Fibroblast of pulmonary artery (primary cell): ENCODE data around the gene SREBF2.

Source experiments
- DNase-seq: peaks from one replicate; pipeline ENCODE4 v3.0.0-alpha.2; 2010; ENCODE audit warnings: low read depth
- H3K4me3 ChIP-seq: replicated peaks from 2 replicates; pipeline ENCODE4 v1.5.1; 2011; ENCODE audit warnings: low read depth, mild to moderate bottlenecking, control low read depth, low read length, moderate library complexity
- TF ChIP-seq, protein P1 (sequence below): IDR thresholded peaks from 2 replicates; pipeline ENCODE4 v1.5.1; 2011; ENCODE audit warnings: mild to moderate bottlenecking, control low read depth, low read length, inconsistent platforms; ENCODE audit errors: missing control alignments

The SREBF2 gene

DNA sequence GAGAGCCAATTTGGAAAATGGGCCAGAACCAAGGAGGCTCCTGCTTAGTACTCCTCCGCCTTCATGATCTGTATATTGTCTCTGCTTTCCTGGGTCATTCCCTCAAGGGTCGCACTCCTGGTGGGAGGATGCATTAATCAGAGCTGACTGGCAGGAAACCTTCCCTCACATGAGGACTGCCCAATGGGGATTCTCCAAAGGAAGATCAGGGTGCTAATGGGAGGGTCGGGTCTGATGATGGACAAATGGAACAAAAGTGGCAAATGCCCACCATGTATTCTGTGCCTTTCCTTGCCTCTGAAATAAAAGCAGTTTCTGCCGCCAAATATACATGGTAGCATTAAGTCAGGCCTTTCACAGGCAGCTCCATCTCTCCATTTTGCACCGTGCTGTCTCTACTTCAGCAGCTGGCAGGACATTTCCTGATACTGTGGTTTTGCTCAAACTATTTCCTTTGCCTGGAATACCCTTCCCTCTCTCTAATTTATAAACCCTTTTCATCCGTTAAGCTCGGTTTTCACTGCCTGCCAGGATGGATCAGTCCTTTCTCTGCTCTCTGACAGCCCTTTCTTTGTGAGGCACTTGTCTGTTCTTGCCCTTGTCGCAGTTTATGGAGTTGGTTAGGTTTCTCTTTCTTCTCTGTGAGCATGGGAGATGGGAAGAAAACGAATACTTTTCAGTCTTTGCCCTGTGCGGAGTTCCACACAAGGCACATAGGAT is 13.5 kb downstream of the SREBF2 start:
- no peak overlapping the region for H3K4me3 ChIP-seq
- DNase-seq: no peak
- TF ChIP-seq, protein P1, sequence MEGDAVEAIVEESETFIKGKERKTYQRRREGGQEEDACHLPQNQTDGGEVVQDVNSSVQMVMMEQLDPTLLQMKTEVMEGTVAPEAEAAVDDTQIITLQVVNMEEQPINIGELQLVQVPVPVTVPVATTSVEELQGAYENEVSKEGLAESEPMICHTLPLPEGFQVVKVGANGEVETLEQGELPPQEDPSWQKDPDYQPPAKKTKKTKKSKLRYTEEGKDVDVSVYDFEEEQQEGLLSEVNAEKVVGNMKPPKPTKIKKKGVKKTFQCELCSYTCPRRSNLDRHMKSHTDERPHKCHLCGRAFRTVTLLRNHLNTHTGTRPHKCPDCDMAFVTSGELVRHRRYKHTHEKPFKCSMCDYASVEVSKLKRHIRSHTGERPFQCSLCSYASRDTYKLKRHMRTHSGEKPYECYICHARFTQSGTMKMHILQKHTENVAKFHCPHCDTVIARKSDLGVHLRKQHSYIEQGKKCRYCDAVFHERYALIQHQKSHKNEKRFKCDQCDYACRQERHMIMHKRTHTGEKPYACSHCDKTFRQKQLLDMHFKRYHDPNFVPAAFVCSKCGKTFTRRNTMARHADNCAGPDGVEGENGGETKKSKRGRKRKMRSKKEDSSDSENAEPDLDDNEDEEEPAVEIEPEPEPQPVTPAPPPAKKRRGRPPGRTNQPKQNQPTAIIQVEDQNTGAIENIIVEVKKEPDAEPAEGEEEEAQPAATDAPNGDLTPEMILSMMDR: no peak

DNA sequence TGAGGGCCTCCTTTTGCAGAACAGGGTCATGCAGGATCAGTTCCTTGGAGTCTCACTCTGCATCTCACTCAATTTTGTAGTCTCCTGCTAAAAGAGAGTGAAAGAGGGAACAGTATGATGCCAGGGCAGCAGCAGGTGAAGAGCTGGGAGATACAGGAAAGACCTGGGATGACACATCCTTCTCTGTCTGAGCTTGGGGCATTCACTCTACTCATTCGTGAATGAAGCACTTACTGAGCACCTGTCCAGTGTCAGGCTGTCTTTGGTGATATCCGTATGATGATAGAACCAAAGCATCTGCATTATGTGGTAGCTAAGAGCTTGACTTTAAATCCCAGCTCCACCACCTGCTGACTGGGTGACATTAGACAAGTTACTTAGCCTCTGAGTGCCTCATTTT is 14.4 kb downstream of the SREBF2 start:
- TF ChIP-seq, protein P1: no peak
- no peak for DNase-seq
- no peak overlapping the region for H3K4me3 ChIP-seq

DNA sequence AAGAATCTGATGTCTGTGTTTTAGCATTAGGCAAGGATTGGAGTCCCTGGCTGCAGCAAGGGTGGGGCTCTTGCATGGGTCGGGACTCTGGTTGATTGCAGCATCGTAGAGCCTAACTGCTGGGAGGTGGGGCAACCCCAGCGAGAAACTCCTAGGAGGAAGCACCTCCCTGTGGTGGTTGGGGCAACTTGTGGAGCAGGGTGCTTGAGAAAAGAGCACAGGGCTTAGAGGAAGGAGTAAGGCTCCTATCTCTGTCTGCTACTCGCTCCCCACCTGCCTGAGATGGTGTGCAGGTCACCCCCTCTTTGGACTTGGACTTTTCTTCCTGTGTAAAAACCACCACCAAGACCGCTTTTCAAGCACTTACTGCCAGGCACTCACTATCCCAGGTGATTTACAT is 15.6 kb downstream of the SREBF2 start:
- no peak overlapping the region for H3K4me3 ChIP-seq
- DNase-seq: no peak
- TF ChIP-seq, protein P1: no peak

DNA sequence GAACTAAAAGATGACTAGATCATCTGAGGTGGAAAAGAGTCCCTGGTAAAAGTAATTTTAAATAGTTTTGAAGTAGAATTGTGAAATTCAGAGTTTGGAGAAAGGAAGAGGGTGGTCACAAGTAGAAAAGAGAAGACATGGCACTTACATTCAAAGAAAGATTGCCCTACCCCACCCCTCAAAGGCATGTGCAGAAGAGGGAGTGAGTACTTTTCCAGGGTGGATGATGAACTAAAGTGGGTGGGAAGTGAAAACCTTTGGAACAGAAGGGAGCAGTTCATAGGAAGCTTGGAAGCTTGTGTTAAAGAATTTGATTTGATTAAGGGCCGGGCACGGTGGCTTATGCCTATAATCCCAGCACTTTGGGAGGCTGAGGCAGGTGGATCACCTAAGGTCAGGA is 23.6 kb downstream of the SREBF2 start:
- TF ChIP-seq, protein P1: no peak
- DNase-seq: no peak

DNA sequence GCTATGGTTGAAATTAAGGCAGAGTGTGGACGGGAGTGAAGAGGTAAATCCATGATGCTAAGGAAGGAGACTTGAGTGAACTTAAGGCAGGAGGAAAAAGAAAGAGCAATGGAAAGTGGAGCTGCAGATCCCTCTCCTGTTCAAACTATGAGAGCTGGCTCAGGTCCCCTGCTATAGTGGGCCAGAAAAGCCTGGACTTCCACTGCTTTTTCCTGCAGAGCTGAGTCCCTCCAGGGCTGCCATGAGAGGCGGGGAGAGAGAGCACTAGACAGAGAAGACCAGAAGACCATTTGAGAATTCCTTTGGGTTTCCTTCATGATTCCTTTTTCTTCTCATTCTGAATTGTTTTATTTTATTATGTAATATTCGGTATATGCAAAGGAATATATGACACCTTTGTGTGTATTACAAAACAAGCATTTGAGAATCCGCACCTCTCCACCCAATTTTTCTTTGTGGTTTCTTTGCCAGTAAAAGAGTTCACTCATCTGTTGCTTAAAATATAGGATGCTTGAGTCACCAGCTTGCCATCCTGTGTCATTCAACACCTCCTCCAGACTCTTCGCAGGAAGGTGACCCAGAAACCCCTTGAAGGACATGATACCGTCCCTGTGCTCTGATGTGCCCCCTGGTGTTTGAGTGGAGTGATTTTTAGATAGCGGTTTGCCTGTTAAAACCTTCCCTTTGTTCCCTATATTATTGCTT is 24.4 kb downstream of the SREBF2 start:
- TF ChIP-seq, protein P1: peak; percentile 71
- DNase-seq: peak; percentile 72
- no peak overlapping the region for H3K4me3 ChIP-seq

More for the DNA sequence above, 23.6 kb downstream of the SREBF2 start:
- H3K4me3 ChIP-seq: no peak overlapping the region

DNA sequence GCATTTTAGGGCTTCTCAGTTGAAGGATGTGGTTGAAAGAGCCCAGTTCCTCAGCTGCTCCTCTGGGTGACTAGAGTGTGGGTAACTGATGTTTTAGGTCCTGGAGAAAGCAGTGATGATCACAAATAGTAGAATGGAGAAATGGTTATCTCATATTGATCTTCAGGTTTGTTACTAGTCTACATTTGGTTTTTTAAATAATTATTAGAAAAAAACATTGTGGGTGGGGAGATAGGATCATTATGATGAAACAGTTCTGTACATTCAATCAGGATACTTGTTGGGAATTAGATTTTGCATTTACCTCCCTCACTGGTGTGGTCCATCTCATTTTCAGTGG is 24.9 kb downstream of the SREBF2 start:
- no peak for DNase-seq
- no peak overlapping the region for H3K4me3 ChIP-seq
- TF ChIP-seq, protein P1: no peak
